Activated gamma-delta T cell (primary cell): ENCODE data around the gene MORN3.
"Not testable (repeated sequence)": the region's sequence is repeated elsewhere in the genome, so short reads cannot be mapped to it uniquely, and the experiment has no call there.

Experiments
- DNase-seq: peaks from one replicate; lab custom pipeline; 2025; lab: John Stamatoyannopoulos, UW
- total RNA-seq, 2 donors: gene quantifications; one replicate each; lab custom pipeline; 2026; lab: John Stamatoyannopoulos, UW

MORN3 gene, protein sequence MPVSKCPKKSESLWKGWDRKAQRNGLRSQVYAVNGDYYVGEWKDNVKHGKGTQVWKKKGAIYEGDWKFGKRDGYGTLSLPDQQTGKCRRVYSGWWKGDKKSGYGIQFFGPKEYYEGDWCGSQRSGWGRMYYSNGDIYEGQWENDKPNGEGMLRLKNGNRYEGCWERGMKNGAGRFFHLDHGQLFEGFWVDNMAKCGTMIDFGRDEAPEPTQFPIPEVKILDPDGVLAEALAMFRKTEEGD
- total RNA-seq, result 13.7 to 25.5 reads per million in 2 donors

DNA sequence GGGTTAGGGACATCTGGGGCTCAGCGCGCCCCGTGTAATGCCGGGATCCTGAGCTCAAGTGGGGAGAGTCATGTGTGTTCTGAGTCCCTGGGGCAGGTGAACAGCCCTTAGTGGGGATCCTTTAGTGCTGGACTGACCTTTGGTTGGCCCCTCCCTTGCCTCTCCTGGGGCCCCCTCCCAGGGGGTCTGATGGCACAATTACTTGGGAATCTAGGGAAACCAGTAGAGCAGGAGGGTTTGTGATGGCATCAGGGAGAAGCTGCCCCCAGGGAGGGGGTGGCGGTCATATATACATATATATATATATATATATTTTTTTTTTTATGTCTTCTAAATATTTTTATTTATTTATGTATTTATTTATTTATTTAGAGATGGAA is at the start of gene MORN3:
Gene MORN3 (minus strand): TSS at position 134 of the 380 bp plus-strand sequence. CDS start 171 bp downstream, outside the sequence.
- no peak for DNase-seq

DNA sequence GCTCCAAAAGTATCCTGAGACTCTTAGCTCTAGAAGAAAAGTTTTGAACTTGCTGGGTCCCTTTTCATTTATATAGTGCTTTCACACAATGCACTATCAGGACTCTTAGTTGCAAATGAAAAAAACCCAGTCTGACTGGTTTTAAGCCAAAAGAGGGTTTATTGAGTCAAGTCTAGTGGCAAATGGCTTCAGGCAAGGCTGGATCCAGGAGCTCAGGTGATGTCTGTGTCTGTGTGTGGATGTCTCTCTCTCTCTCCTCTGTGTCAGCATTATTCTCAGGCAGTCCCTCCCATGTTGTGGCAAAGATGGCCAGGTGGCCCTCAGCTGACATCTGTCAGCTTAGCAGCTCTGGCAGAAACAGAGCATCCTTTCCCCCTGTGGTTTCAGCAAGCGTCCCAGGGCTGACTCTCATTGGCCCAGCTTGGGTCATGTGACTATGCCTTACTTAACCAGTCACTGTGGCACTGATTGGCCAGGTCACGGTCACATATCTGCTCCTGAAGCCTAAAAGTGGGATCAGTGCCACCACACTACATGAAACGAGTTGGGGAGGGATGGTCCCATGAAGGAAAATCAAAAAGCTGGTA is 49.3 kb upstream of the MORN3 start:
- no peak for DNase-seq

DNA sequence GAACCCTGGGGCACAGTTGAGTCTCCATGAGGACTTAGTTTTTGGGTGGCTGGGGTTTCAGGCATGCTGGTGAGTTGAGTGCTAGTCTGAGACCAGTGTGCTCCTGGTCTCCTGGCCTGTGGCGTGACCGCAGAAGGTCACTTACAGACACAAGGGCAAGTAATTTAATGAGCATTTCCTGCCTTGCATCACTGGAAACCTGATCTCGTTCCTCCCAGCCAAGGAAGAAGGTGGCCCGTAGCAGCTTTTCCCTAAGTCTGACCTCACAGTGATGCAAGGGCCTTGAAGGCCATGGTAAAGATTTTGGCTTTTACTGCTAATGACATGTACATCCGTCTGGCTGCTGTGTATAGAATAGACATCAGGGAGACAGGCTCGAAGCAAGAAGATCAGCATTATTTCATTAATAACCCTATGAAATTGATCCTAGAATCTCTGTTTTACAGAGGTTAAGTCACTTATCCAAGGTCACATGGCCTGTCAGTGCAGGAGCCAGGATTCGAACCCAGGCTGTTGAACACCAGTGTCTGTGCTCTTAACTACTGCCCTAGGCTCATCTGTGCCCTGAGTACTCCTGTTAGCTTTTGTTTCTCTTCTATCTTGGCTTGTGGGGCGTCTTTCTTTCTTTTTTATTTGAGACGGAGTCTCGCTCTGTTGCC is 47.7 kb upstream of the MORN3 start:
- no peak for DNase-seq

DNA sequence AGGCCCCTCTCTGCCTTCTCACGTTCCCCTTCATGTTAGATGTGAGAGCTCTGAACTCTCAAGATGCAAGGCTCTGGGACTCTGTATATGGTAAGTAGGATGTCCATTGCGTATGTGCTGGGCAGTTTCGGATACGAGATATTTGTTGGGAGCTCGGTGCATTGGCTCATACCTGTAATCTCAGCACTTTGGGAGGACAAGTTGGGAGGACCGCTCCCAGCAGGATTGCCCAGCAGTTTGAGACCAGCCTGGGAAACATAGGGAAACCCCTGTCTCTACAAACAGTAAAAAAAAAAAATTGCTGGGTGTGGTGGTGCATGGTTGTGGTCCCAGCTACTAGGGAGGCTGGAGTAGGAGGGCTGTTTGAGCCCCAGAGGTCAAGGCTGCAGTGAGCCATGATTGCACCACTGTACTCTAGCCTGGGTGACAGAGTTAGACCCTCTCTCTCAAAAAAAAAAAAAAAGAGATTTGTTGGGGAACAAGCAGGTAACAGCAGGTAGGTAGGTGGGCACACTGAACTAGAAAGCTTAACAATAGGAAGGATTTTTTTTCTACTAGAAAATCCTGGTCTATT is 46.5 kb upstream of the MORN3 start:
- no peak for DNase-seq

DNA sequence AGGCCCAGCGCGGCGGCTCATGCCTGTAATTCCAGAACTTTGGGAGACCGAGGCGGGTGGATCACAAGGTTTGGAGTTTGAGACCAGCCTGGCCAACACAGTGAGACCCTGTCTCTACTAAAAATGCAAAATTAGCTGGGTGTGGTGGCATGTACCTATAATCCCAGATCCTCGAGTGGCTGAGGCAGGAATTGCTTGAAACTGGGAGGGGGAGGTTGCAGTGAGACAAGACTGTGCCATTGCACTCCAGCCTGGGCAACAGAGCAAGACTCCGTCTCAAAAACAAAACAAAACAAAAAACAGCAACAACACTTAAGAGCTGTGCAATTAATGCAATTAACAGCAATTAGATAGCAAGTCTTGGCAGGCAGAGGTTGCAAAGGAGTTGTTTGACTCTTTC is 45.6 kb upstream of the MORN3 start:
- DNase-seq, result not testable (repeated sequence)

DNA sequence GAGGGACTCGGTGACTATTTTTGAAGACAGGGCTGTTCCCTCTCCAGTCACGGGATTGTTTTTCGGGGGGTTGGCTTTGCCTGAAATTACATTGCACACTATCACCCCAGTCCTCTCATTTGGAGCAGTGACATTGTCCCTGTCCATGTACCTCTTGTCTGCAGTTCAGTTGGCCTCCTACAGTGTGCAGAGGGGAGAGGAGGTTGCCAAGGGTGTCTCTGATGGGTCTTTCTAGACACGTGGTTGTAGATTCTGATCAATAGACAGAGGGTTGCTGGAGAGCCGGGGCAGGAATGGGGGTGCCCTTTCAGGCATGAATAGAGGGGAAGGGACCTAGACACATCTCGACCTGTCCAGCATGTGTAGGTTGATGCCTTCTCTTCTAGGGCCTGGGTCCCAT is 44.3 kb upstream of the MORN3 start:
- no peak for DNase-seq

DNA sequence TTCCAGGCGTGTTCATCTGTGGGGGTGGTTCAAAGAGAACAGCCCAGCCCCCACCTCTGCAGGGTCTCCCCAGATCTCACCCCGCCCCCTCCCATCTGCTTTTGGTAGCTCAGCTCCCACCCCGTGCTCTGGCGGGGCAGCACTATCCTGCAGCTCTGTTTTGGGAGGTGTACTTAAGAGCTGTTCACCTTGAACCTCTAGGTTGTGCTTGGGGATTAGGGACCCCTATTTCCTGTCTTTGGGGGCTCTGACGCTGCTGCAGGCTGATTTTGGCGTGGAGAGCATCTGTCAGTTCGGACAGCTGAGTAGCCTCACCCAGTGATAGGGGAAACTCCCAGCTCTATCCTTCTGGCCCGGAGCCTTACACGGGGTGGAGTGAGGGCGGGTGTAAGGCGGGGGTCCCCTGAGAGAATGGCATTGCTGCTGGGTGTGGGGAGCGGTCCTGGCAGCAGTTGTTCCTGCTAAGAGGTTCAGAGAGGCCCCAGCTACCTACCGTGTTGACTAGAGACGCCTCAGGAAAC is 43.9 kb upstream of the MORN3 start:
- DNase-seq, result no peak

DNA sequence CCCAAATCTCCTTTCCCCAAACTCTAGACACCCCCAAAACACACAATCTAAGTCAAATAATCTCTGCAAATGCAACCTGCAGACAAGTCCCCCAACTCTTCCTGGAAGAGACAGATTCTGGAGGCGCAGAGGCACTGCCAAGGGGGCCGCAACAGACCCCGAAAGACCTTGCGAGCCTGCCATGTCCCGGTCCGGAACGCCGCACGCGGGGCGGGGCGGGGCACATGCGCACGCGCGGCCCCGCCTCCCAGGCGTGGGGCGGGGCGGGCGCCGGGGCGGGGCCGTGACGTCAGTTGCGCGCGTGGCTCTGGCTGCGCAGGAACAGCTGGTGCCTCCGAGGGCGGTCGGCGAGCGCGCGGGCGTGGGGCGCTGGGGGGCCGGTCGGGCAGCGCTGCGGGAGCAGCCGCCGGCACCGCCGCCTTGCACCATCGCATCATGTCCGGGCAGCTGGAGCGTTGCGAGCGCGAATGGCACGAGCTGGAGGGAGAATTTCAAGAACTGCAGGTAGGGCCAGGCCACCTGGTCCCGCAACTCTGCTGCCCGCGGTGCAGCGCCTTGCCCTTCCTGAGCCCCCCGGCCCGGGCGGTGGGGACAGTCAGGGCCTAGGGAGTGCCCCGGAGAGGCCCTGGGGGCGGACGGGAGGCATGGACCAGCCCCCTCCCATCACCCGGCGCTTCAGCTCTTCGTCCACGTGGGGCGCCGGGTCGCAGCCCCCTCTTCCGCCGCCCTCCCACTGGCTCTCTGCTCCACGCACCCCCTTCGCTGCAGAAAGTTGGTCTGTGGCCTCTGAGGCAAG is 43.2 kb upstream of the MORN3 start, which contains the start of gene TMEM120B:
Gene TMEM120B (plus strand): TSS at position 292 of the 796 bp plus-strand sequence. CDS start 144 bp downstream, at position 436.
- DNase-seq, result peak; percentile 86

DNA sequence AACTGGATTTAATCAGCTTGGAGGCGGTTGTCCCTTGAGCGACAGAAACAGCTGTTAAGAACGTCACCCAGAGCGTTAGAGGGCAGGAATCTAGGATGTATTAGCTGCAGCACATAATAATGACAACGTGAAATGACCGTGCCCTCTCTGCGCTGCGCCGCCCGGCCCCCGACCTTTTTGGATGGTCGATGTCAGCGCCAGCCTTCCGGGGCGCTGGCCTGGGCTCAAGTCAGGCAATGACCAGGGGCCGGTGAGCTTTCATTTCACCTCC is 42.7 kb upstream of the MORN3 start:
- DNase-seq, result peak; percentile 11

DNA sequence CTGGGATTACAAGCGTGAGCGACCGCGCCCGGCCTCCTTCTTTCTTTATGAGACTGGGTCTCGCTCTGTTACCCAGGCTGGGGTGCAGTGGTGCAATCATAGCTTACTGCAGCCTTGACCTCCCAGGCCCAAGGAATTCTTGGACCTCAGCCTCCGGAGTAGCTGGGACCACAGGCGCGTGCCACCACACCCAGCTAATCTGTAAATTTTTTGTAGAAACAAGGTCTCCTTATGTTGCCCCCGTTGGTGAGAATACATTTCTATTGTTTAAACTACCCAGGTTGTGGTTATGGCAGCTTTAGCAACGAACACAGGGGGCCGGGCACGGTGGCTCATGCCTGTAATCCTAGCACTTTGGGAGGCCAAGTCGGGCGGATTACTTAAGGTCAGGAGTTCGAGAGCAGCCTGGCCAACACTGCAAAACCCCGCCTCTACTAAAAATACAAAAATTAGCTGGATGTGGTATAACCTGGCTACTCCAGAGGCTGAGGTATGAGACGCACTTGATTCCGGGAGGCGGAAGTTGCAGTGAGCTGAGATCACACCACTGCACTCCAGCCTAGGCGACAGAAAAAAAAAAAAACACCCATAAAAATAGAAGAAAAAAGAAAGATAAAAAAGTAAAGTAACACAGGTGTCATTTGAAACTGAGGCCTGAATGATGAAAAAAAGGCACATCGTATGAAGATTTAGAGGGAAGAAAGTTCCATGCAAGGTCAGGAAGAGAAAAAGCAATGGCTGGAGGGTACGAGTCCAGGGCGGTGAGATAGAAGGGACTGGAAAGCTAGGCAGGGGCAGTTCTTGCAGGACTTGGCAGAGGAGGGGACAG is 42.1 kb upstream of the MORN3 start:
- DNase-seq, result no peak

DNA sequence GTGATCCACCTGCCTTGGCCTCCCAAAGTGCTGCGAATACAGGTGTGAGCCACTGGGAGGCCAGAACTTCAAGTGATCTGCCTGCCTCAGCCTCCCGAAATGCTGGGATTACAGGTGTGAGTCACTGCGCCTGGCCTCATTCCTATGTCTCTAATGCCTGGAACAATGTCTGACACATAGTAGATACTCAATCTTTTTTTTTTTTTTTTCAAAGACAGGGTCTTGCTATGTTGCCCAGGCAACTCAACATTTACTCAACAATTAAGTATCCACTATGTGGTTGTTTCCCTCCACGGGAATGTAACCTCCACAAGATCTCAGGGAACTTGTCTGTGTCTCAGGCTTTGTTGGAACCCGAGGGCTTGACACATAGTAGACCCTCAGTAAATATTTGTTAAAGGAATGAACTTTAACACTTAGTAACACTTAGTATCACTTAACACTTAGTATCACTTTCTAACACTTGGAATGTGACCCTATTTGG is 40.1 kb upstream of the MORN3 start:
- DNase-seq, result no peak

DNA sequence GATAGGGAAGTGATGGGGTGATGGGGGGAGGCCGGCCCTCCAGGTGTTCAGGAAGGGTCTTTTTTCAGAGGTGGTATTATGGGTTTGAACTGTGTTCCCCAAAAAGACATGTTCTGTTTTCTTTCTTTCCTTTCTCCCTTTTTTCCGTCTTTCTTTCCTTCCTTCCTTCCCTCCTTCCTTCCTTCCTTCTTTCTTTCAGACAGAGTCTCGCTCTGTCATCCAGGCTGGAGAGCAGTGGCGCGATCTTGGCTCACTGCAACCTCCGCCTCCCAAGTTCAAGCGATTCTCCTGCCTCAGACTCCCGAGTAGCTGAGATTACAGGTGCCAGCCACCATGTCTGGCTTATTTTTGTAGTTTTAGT is 39.6 kb upstream of the MORN3 start:
- DNase-seq, result not testable (repeated sequence)

DNA sequence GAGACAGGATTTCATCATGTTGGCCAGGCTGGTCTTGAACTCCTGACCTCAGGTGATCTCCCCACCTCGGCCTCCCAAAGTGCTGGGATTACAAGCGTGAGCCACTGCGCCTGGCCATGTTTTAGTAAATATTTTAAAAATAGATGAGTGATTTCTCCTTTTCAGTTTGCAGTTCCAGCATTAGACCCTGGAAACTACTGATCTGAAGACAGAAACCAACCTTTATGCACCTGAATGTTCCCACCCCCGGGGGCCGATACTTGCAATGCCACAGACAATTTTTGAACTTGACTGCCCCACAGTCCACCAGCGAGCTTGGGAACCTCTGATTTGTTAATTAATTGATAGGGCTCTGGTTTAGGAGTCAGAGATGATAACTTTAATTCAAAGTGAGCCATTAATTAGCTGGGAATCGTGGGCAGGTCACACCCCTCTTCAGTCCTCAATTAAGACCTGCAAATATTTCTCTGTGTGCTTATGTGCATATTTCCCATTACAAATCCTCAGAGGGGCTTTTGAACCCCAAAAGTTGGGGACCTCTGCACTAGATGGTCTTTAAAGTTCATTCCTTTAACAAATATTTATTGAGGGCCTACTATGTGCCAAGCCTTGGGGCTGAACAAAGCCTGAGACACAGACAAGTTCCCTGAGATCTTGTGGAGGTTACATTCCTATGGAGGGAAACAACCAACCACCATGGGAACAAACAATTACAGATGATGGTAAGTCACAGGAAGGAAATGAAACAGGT is 39.0 kb upstream of the MORN3 start:
- no peak for DNase-seq

DNA sequence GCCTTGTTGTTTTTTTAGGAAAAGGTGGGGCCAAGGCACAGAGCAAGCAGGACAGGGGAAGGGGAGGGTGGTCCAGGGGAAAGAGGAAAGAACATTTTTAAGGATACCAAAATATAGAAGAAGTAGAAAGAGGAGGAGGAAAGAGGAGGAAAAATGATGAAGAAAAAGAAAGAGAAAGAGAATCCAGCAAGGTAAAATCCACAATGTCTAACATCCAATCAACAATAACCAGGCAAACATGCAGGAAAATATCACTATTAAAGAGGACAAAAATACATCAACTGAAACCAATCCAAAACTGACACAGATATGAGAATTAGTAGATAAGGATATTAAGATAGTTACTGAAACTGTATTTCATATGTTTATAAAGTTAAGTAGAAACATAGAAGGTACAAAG is 36.1 kb upstream of the MORN3 start:
- DNase-seq, result no peak

DNA sequence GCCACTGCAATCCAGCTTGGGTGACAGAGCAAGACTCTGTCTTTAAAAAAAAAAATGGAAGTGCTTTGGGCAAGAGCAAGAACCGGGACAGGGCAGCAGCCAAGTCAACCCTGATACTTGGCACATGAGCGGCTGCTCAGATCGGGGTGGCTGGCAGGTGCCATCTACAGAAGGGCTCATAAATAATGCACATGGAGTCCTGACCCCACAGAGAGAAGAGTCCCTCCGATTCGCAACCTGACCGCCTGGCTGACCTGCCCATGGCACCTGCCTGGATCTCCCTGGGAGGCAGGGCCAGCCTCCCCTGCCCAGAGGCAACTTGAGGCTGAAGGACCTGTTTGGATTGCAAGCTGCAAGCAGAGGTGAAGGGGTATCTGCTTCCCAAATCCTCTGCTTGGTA is 33.5 kb upstream of the MORN3 start:
- DNase-seq, result no peak

DNA sequence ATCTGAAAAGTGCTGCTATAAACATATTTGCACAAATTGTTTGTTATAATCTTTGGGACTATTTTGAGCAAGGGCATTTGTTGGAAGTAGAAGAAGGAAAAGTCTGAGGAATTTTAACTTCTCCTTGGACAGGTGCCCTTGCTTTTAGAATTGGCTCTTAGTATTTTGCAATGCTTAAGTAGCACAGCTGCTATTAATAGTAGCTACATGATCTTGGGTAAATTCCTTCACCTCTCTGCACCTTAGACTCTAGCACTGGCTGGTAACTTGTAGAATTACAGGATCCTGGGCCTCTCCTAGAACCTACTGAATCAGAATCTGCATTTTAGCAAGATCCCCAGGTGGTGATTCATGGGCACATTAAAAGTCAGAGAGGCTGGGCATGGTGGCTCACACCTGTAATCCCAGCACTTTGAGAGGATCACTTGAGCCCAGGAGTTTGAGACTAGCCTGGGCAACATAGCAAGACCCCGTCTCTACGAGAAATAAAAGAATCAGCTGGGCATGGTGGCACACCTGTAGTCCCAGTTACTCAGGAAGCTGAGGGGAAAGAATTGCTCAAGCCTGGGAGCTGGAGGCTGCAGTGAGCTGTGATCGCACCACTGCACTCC is 32.3 kb upstream of the MORN3 start:
- DNase-seq, result no peak

DNA sequence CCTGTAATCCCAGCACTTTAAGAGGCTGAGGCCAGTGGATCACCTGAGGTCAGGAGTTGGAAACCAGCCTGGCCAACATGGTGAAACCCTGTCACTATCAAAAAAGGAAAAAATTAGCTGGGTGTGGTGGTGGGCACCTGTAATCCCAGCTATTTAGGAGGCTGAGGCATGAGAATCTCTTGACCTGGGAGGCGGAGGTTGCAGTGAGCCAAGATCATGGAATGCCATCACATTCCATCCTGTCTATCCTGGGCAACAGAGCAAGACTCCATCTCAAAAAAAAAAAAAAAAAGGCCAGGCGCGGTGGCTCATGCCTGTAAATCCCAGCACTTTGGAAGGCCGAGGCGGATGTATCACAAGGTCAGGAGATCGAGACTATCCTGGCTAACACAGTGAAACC is 28.4 kb upstream of the MORN3 start:
- not testable (repeated sequence) for DNase-seq

DNA sequence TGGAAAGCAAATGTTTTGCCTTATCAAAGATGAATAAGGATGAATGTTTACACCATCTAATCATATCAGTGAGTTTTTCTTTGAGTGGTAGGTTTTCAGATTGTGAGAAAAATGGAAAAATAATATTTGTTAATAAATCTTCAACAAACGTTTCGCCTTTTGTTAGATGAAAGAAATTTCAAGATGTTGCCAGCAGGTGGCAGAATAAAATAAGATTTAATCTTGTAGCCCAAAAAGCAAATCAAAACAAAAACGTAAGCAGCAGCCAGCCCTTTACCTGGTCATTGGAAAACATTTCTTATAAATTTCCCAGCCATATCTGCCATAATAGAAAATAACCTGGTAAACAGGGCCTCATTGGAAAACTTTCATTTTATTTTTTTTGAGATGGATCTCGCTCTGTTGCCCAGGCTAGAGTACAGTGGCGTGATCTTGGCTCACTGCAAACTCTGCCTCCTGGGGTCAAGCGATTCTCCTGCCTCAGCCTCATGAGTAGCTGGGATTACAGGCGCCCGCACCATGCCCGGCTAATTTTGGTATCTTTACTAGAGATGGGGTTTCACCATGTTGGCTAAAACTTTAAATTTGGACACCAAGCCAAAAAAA is 27.7 kb upstream of the MORN3 start:
- no peak for DNase-seq

DNA sequence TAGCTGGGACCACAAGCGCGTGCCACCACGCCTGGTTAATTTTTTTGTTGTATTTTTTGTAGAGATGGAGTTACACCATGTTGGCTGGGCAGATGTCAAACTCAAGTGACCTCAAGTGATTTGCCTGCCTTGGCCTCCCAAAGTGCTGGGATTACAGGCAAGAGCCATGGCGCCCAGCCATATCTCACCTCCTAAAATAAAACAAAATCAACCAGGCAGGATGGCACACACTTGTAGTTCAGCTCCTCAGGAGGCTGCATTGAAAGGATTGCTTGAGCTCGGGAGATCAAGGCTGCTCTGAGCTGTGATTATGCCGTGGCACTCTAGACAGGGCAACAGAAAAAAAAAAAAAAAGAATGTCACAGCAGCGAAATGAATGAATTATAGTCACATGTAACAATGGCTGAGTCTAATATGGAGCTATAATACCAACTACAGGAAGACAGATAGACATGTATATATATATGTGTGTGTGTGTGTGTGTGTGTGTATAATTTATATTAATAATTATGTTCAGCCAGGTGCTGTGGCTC is 23.8 kb upstream of the MORN3 start:
- no peak for DNase-seq
